Mucosa of stomach (tissue), 1 donor: ENCODE measurements around the gene BCL2.

Source experiments
- H3K27me3 ChIP-seq: one replicate; pipeline ENCODE4 v1.7.0; 2013; ENCODE audit warnings: mild to moderate bottlenecking, low read length; ENCODE audit not compliant: control insufficient read depth, insufficient read depth
- H3K36me3 ChIP-seq: one replicate; pipeline ENCODE4 v1.7.0; 2013; ENCODE audit warnings: low read length; ENCODE audit not compliant: control insufficient read depth, insufficient read depth
- H3K4me1 ChIP-seq: one replicate; pipeline ENCODE4 v1.7.0; 2013; ENCODE audit warnings: mild to moderate bottlenecking, low read length; ENCODE audit not compliant: control insufficient read depth, insufficient read depth
- H3K4me3 ChIP-seq: one replicate; pipeline ENCODE4 v1.7.0; 2013; ENCODE audit warnings: low read length
- H3K9ac ChIP-seq: one replicate; pipeline ENCODE4 v1.7.0; 2013; ENCODE audit warnings: mild to moderate bottlenecking, low read length, moderate library complexity
- H3K9me3 ChIP-seq: one replicate; pipeline ENCODE4 v1.7.0; 2013; ENCODE audit warnings: mild to moderate bottlenecking, low read length, moderate library complexity; ENCODE audit not compliant: control insufficient read depth
- donor health status: Pancreatic carcinoma.

The BCL2 gene

GRCh38 chr18:63162271-63163014 lies 157.1 kb downstream of the BCL2 start:
- H3K4me3 ChIP-seq = no peak overlapping the region
- H3K27me3 ChIP-seq = no peaks in the 10 kb centered on the region
- H3K36me3 ChIP-seq = no peaks in the 10 kb centered on the region
- H3K4me1 ChIP-seq = peaks cover 13% of the 10 kb centered on the region
- no peaks in the 10 kb centered on the region for H3K9me3 ChIP-seq
- no peak overlapping the region for H3K9ac ChIP-seq

GRCh38 chr18:63161761-63162195 lies 157.8 kb downstream of the BCL2 start:
- no peaks in the 10 kb centered on the region for H3K36me3 ChIP-seq
- no peaks in the 10 kb centered on the region for H3K9me3 ChIP-seq
- H3K4me3 ChIP-seq = no peak overlapping the region
- no peaks in the 10 kb centered on the region for H3K27me3 ChIP-seq
- peaks cover 13% of the 10 kb centered on the region for H3K4me1 ChIP-seq
- no peak overlapping the region for H3K9ac ChIP-seq

- H3K27me3 ChIP-seq = no peaks in the 10 kb centered on the region
These were observed 158.4 kb downstream of the BCL2 start for GRCh38 chr18:63161032-63161760.

GRCh38 chr18:63160172-63160995 lies 159.2 kb downstream of the BCL2 start:
- no peaks in the 10 kb centered on the region for H3K36me3 ChIP-seq
- peaks cover 3% of the 10 kb centered on the region for H3K27me3 ChIP-seq
- H3K4me3 ChIP-seq = no peak overlapping the region
- H3K9me3 ChIP-seq = no peaks in the 10 kb centered on the region
- H3K4me1 ChIP-seq = peaks cover 17% of the 10 kb centered on the region
- H3K9ac ChIP-seq = no peak overlapping the region

More at GRCh38 chr18:63161032-63161760, 158.4 kb downstream of the BCL2 start:
- H3K36me3 ChIP-seq = no peaks in the 10 kb centered on the region
- H3K9ac ChIP-seq = no peak overlapping the region
- no peak overlapping the region for H3K4me3 ChIP-seq
- peaks cover 13% of the 10 kb centered on the region for H3K4me1 ChIP-seq
- no peaks in the 10 kb centered on the region for H3K9me3 ChIP-seq

GRCh38 chr18:63159590-63159989 lies 160.0 kb downstream of the BCL2 start:
- H3K4me3 ChIP-seq = no peak overlapping the region
- H3K36me3 ChIP-seq = no peaks in the 10 kb centered on the region
- peaks cover 3% of the 10 kb centered on the region for H3K27me3 ChIP-seq
- no peak overlapping the region for H3K9ac ChIP-seq
- H3K4me1 ChIP-seq = peaks cover 24% of the 10 kb centered on the region
- H3K9me3 ChIP-seq = no peaks in the 10 kb centered on the region

- Histone ChIP-seq H3K9me3 (no peaks in the 10 kb centered on the region), H3K36me3 (no peaks in the 10 kb centered on the region), H3K4me3 (no peak overlapping the region), H3K27me3 (peaks cover 3% of the 10 kb centered on the region), H3K9ac (no peak overlapping the region), H3K4me1 (peaks cover 24% of the 10 kb centered on the region)
These were observed 160.8 kb downstream of the BCL2 start for GRCh38 chr18:63158676-63159291.

- H3K36me3 ChIP-seq = no peaks in the 10 kb centered on the region
- peaks cover 3% of the 10 kb centered on the region for H3K27me3 ChIP-seq
- no peaks in the 10 kb centered on the region for H3K9me3 ChIP-seq
- H3K4me3 ChIP-seq = no peak overlapping the region
- H3K9ac ChIP-seq = no peak overlapping the region
- peaks cover 24% of the 10 kb centered on the region for H3K4me1 ChIP-seq
These were observed 161.4 kb downstream of the BCL2 start for GRCh38 chr18:63158012-63158631.

- Histone ChIP-seq H3K4me3 (no peak overlapping the region), H3K9me3 (no peaks in the 10 kb centered on the region), H3K4me1 (peaks cover 23% of the 10 kb centered on the region), H3K36me3 (no peaks in the 10 kb centered on the region), H3K9ac (no peak overlapping the region), H3K27me3 (peaks cover 3% of the 10 kb centered on the region)
These were observed 162.1 kb downstream of the BCL2 start for GRCh38 chr18:63157293-63158011.

- Histone ChIP-seq H3K27me3 (peaks cover 3% of the 10 kb centered on the region), H3K36me3 (no peaks in the 10 kb centered on the region), H3K4me1 (peaks cover 10% of the 10 kb centered on the region), H3K9me3 (no peaks in the 10 kb centered on the region), H3K9ac (no peak overlapping the region), H3K4me3 (no peak overlapping the region)
These were observed 163.4 kb downstream of the BCL2 start for GRCh38 chr18:63155910-63156773.

GRCh38 chr18:63155169-63155852 lies 164.3 kb downstream of the BCL2 start:
- H3K27me3 ChIP-seq = peaks cover 3% of the 10 kb centered on the region
- peaks cover 10% of the 10 kb centered on the region for H3K4me1 ChIP-seq
- H3K9ac ChIP-seq = no peak overlapping the region
- no peaks in the 10 kb centered on the region for H3K36me3 ChIP-seq
- H3K4me3 ChIP-seq = no peak overlapping the region
- H3K9me3 ChIP-seq = no peaks in the 10 kb centered on the region
